Measurements from ENCODE around the gene DCAF4. TPM values are rescaled to one million over a fixed set of nuclear protein-coding genes. Genes with fewer than 3 reads are reported as not detected.

The DCAF4 gene
- total and polyA plus RNA-seq, 2 of the 4 experiments (the other 2 are of a cell fraction): 28.8 to 29.4 TPM

- no peak overlapping the region for H3K4ac ChIP-seq (ENCODE audit: low read depth, low read length)
- TF ChIP-seq MXI1 (IDR thresholded peaks at IDR 0.05; ENCODE audit: borderline replicate concordance, low read depth, low read length) (no peak), CEBPB (IDR thresholded peaks at IDR 0.05; ENCODE audit: low read depth, low read length) (no peak), MAFK (IDR thresholded peaks at IDR 0.05; ENCODE audit: low read depth, low read length) (no peak)
- TF ChIP-seq, protein P1, sequence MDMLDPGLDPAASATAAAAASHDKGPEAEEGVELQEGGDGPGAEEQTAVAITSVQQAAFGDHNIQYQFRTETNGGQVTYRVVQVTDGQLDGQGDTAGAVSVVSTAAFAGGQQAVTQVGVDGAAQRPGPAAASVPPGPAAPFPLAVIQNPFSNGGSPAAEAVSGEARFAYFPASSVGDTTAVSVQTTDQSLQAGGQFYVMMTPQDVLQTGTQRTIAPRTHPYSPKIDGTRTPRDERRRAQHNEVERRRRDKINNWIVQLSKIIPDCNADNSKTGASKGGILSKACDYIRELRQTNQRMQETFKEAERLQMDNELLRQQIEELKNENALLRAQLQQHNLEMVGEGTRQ (IDR thresholded peaks at IDR 0.05; ENCODE audit: low read depth, low read length): no peak
- no peak overlapping the region for H2AK9ac ChIP-seq (replicated peaks; ENCODE audit: low read depth, low read length, poor library complexity)
- CTCF ChIA-PET: interaction anchor here (0.5 kb wide), 1 partner anchor 70 kb away, joined by 3 read pairs; no protein-coding TSS in a partner anchor
- H3K27me3 ChIP-seq (ENCODE audit: control insufficient read depth, insufficient read depth, low read length): no peaks in the 10 kb centered on the region
- H3K9me3 ChIP-seq (ENCODE audit: control insufficient read depth, insufficient read depth, low read length): no peaks in the 10 kb centered on the region
- H4K20me1 ChIP-seq (ENCODE audit: insufficient read depth, low read length): no peaks in the 10 kb centered on the region
- H3K14ac ChIP-seq (replicated peaks; ENCODE audit: low read depth, low read length): no peak overlapping the region
- ATAC-seq (ENCODE audit: low read depth) (no peak), DNase-seq (no peak)
- no peak overlapping the region for H4K91ac ChIP-seq (ENCODE audit: insufficient read depth, low read depth, low read length)
- H3K9me1 ChIP-seq (ENCODE audit: insufficient read depth, low read length): peaks cover 6% of the 10 kb centered on the region; the same call in 1 of the 2 replicates
- H3K4me1 ChIP-seq (ENCODE audit: control insufficient read depth, insufficient read depth, low read length): no peaks in the 10 kb centered on the region
- H2BK15ac ChIP-seq (ENCODE audit: low read depth, low read length): no peak overlapping the region
- no peak overlapping the region for H2AFZ ChIP-seq (replicated peaks; ENCODE audit: low read length, poor library complexity)
- BruUV-seq (replicated peaks): no TSS peak
- in situ Hi-C loops (cut with MboI; ENCODE audit: low sequenced_read_pairs) (no loop called here), dilution Hi-C loops (cut with HindIII; ENCODE audit: low sequenced_read_pairs, unreplicated experiment) (no loop called here), intact Hi-C loops (cut with micrococcal nuclease) (no loop called here)
- WGBS, 2 experiments (ENCODE audit: extremely low coverage in 2 of 2, insufficient read length in 1 of 2): 100% methylated on average over 2 of the region's 9 CpGs; no CpG with 5 or more reads in 1 of the 2 experiments
- H3K18ac ChIP-seq (ENCODE audit: low read depth, low read length): no peak overlapping the region
- H4K5ac ChIP-seq (ENCODE audit: low read depth, low read length): no peak overlapping the region
- H3K4me3 ChIP-seq (ENCODE audit: insufficient read depth, low read depth, low read length): no peak overlapping the region
- no peak overlapping the region for H3K4me2 ChIP-seq (ENCODE audit: low read depth, low read length)
- no peak overlapping the region for H3K23ac ChIP-seq (ENCODE audit: low read depth, low read length)
- no peak overlapping the region for H2AK5ac ChIP-seq (ENCODE audit: low read depth, low read length)
- peaks cover 11 to 25% of the 10 kb centered on the region in 2 experiments; a peak in 3 of 4 replicates for H3K79me1 ChIP-seq (ENCODE audit: low read depth in 1 of 2, low read length in 2 of 2)
- H2BK120ac ChIP-seq (ENCODE audit: low read depth, low read length): no peak overlapping the region
- no peak overlapping the region for H3K27ac ChIP-seq (ENCODE audit: insufficient read depth, low read length)
- H3K36me3 ChIP-seq (ENCODE audit: control insufficient read depth, insufficient read depth, low read length): peaks cover 54% of the 10 kb centered on the region
- no peak overlapping the region for H2BK20ac ChIP-seq (ENCODE audit: low read depth, low read length)
- H2BK5ac ChIP-seq (ENCODE audit: low read depth, low read length, poor library complexity, severe bottlenecking): no peak overlapping the region
- no peak overlapping the region for H3K9ac ChIP-seq (ENCODE audit: low read depth, low read length)
- H3K56ac ChIP-seq (ENCODE audit: extremely low read depth, insufficient read depth, low read length): no peak overlapping the region
- POLR2A ChIA-PET (ENCODE audit: unreplicated experiment): interaction anchor here (0.6 kb wide), 1 partner anchor 48 kb away, joined by 5 read pairs; the partner anchor contains the start of gene ZFYVE1
- H4K8ac ChIP-seq (ENCODE audit: low read depth in 2 of 2, low read length in 2 of 2): no peak overlapping the region
Measured at GRCh38 chr14:72978856-72979255, 52.6 kb downstream of the DCAF4 start.

Data from IMR-90 (cell line).